SU-DHL-6 (cell line): Measurements from ENCODE around the gene SBSN.

Experiments
- EZH2phosphoT487 ChIP-seq: fragments of 200-600 bp; sonication (generic), shearing (Covaris generic); conservative IDR thresholded peaks from 2 replicates; pipeline ENCODE4 v1.6.1; 2018; ENCODE audit warnings: mild to moderate bottlenecking, antibody characterized with exemption, low read length, moderate library complexity, mixed read lengths
- TF ChIP-seq, protein P1 (sequence below): fragments of 200-600 bp; sonication (generic); IDR thresholded peaks from one replicate; pipeline ENCODE4 v1.5.1; 2017; ENCODE audit warnings: antibody characterized with exemption, mild to moderate bottlenecking, low read length, moderate library complexity; ENCODE audit not compliant: insufficient read depth, poor library complexity, severe bottlenecking

DNA sequence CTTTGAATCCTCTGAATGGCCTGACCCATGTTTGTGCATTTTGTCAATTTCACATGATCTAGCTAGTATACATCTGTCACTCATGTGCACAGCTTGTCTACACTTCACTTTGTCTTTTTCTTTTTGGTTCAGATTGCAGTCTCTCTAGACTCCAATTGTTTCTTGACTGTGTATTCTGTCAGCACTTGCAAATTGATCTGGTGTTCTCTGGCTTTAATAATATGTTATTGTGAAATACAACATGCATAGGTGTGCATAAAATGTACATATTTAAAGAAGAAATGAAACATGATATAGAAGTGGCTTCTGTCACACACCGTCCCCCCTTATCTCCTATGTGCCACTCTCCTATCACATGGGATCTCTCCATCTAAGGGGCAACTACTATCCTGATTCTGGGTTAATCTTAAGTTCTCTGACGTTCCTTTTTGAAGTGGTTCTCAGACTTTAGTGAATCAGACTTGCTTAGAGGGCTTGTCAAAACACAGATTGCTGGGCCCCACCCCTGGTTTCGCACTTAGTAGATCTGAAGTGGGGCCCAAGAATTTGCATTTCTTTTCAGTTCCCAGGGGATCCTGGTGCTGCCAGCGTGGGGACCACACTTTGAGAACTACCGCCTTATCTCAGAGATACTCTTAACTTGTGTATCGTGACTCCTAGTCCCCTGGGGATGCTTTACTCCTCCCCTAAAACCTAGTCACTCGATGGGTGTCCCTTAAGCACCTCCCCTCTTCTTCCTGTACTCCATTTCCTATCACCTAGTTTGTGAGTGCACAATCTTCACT is 43.7 kb downstream of the SBSN start:
- TF ChIP-seq, protein P1, sequence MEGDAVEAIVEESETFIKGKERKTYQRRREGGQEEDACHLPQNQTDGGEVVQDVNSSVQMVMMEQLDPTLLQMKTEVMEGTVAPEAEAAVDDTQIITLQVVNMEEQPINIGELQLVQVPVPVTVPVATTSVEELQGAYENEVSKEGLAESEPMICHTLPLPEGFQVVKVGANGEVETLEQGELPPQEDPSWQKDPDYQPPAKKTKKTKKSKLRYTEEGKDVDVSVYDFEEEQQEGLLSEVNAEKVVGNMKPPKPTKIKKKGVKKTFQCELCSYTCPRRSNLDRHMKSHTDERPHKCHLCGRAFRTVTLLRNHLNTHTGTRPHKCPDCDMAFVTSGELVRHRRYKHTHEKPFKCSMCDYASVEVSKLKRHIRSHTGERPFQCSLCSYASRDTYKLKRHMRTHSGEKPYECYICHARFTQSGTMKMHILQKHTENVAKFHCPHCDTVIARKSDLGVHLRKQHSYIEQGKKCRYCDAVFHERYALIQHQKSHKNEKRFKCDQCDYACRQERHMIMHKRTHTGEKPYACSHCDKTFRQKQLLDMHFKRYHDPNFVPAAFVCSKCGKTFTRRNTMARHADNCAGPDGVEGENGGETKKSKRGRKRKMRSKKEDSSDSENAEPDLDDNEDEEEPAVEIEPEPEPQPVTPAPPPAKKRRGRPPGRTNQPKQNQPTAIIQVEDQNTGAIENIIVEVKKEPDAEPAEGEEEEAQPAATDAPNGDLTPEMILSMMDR: no peak
- TF ChIP-seq EZH2phosphoT487: no peak
